EL (cell line): Measurements from ENCODE around the gene SERPINA5.
"Not testable (repeated sequence)": the region's sequence is repeated elsewhere in the genome, so short reads cannot be mapped to it uniquely, and the experiment has no call there.

Experiments
- DNase-seq: peaks from one replicate; pipeline ENCODE4 v3.0.0-alpha.2; 2016

The SERPINA5 gene

GRCh38 chr14:94624537-94625352 is 43.5 kb downstream of the SERPINA5 start:
- no peak for DNase-seq

- DNase-seq = no peak
Measured at GRCh38 chr14:94625353-94625635, 44.1 kb downstream of the SERPINA5 start.

GRCh38 chr14:94628578-94628977 is 47.4 kb downstream of the SERPINA5 start:
- DNase-seq = no peak

- DNase-seq = no peak
Measured at GRCh38 chr14:94630396-94630795, 49.2 kb downstream of the SERPINA5 start.

GRCh38 chr14:94631050-94631449 is 49.8 kb downstream of the SERPINA5 start:
- DNase-seq = no peak

- DNase-seq = no peak
Measured at GRCh38 chr14:94631536-94632304, 50.5 kb downstream of the SERPINA5 start.

GRCh38 chr14:94632305-94632590 is 51.0 kb downstream of the SERPINA5 start:
- DNase-seq = no peak

GRCh38 chr14:94633121-94633520 is 51.9 kb downstream of the SERPINA5 start:
- no peak for DNase-seq

GRCh38 chr14:94635154-94635553 is 53.9 kb downstream of the SERPINA5 start:
- no peak for DNase-seq

- DNase-seq = no peak
Measured at GRCh38 chr14:94636744-94637412, 55.7 kb downstream of the SERPINA5 start.

- DNase-seq = not testable (repeated sequence)
Measured at GRCh38 chr14:94637814-94638213, 56.6 kb downstream of the SERPINA5 start.

GRCh38 chr14:94638339-94638738 is 57.1 kb downstream of the SERPINA5 start:
- DNase-seq = peak; percentile 16

- DNase-seq = no peak
Measured at GRCh38 chr14:94638961-94639817, 58.0 kb downstream of the SERPINA5 start.

GRCh38 chr14:94640721-94641631 is 59.8 kb downstream of the SERPINA5 start:
- DNase-seq = peak; percentile 13

GRCh38 chr14:94641632-94641955 is 60.4 kb downstream of the SERPINA5 start:
- DNase-seq = no peak
